ENCODE data around the gene RMND1.

GRCh38 chr6:151370509-151371078 lies 81.3 kb downstream of the RMND1 start:
- TF ChIP-seq CTCF (IDR thresholded peaks at IDR 0.05) (no peak; the same call in 1 of the 2 replicates), ZFX (IDR thresholded peaks at IDR 0.05; ENCODE audit: borderline replicate concordance) (no peak)
